HG03457 (cell line): Measurements from ENCODE around the gene NDST4.

Source experiments
- ATAC-seq: cut with Tn5 transposase; IDR thresholded peaks from one replicate; pipeline ENCODE4 v1.9.1; 2021; ENCODE audit warnings: moderate number of reproducible peaks; ENCODE audit not compliant: unreplicated experiment

The NDST4 gene

GRCh38 chr4:115113506-115114106, at the start of gene NDST4:
Gene NDST4, minus strand, starts transcription at chr4:115113620. Its CDS starts 36,584 bp downstream, at chr4:115077036.
- ATAC-seq, result no peak

- no peak for ATAC-seq
Measured at GRCh38 chr4:115159141-115159540, 45.7 kb upstream of the NDST4 start.

- no peak for ATAC-seq
Measured at GRCh38 chr4:115158296-115158695, 44.9 kb upstream of the NDST4 start.

- no peak for ATAC-seq
Measured at GRCh38 chr4:115154826-115155225, 41.4 kb upstream of the NDST4 start.

- ATAC-seq, result no peak
Measured at GRCh38 chr4:115152965-115153364, 39.5 kb upstream of the NDST4 start.

GRCh38 chr4:115152081-115152480, 38.7 kb upstream of the NDST4 start:
- ATAC-seq, result no peak

- no peak for ATAC-seq
Measured at GRCh38 chr4:115149106-115149505, 35.7 kb upstream of the NDST4 start.

GRCh38 chr4:115145393-115146160, 32.2 kb upstream of the NDST4 start:
- no peak for ATAC-seq

- no peak for ATAC-seq
Measured at GRCh38 chr4:115128037-115128436, 14.6 kb upstream of the NDST4 start.

- ATAC-seq, result no peak
Measured at GRCh38 chr4:115126491-115126890, 13.1 kb upstream of the NDST4 start.

GRCh38 chr4:115121351-115122043, 8.1 kb upstream of the NDST4 start:
- no peak for ATAC-seq

GRCh38 chr4:115119804-115120352, 6.5 kb upstream of the NDST4 start:
- no peak for ATAC-seq

- ATAC-seq, result no peak
Measured at GRCh38 chr4:115117651-115118050, 4.2 kb upstream of the NDST4 start.

GRCh38 chr4:115110191-115111181, 2.9 kb downstream of the NDST4 start:
- ATAC-seq, result no peak

GRCh38 chr4:115108850-115109249, 4.6 kb downstream of the NDST4 start:
- no peak for ATAC-seq

GRCh38 chr4:115107411-115107810, 6.0 kb downstream of the NDST4 start:
- ATAC-seq, result no peak

GRCh38 chr4:115101675-115102074, 11.7 kb downstream of the NDST4 start:
- ATAC-seq, result no peak

GRCh38 chr4:115090483-115091075, 22.8 kb downstream of the NDST4 start:
- no peak for ATAC-seq

- no peak for ATAC-seq
Measured at GRCh38 chr4:115082633-115083032, 30.8 kb downstream of the NDST4 start.

GRCh38 chr4:115076691-115077090, 36.7 kb downstream of the NDST4 start:
- no peak for ATAC-seq
